GM21360 (cell line): ENCODE results near the gene C3orf33.
"Not testable (repeated sequence)": the region's sequence is repeated elsewhere in the genome, so short reads cannot be mapped to it uniquely, and the experiment has no call there.

Experiments used
- ATAC-seq: cut with Tn5 transposase; IDR thresholded peaks from one replicate; pipeline ENCODE4 v1.9.1; 2021; ENCODE audit warnings: mild to moderate bottlenecking, moderate library complexity; ENCODE audit not compliant: unreplicated experiment

C3orf33 gene

DNA sequence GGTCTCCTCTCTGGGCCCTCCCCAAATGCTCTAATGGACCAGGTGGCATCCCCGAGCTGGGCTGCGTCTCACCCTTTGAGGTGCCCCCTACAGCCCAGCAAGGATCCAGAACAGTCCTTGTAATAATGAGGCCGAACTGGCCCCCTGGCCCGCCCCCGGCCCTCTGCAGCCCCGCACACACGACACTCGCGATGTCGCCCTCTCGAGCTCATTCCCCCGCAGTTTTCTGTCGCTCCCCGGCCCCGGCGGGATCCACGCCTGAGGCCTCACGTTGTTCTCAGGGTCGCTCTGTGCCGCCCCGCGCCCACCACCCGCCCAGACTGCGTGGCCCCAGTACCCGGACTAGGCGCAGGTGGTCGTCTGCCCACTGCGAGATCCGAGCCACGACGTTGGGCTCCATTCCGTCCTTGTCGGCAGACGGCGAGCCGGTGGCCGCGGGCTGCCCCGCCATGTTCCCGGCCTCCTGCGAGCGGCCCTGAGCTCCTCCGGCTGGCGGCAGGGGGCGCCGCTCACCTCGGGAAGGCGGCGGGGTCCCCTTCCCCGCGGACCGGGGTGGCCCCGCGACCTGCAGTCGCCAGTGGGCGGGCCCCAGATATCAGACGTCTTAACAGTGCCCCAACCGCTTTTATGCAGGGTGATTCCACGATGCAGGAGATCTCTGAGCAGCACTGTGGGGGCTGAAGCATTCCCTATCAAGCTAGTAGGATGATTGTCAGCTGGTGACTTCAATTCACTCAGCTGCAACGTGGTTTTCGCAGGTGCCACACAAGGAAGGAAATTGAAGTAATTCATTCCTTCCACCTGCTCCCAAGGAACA lies at the start of gene C3orf33:
TSS of gene C3orf33 (minus strand) at position 477 of the 817 bp plus-strand sequence. CDS start at position 451, 26 bp downstream.
- peak; percentile 96 for ATAC-seq

- peak; percentile 91 for ATAC-seq
These were observed 48.3 kb upstream of the C3orf33 start, which contains the start of gene SLC33A1 for GRCh38 chr3:155854141-155854940. Gene SLC33A1 (minus strand): TSS chr3:155854427. CDS start chr3:155853997, 430 bp downstream.

DNA sequence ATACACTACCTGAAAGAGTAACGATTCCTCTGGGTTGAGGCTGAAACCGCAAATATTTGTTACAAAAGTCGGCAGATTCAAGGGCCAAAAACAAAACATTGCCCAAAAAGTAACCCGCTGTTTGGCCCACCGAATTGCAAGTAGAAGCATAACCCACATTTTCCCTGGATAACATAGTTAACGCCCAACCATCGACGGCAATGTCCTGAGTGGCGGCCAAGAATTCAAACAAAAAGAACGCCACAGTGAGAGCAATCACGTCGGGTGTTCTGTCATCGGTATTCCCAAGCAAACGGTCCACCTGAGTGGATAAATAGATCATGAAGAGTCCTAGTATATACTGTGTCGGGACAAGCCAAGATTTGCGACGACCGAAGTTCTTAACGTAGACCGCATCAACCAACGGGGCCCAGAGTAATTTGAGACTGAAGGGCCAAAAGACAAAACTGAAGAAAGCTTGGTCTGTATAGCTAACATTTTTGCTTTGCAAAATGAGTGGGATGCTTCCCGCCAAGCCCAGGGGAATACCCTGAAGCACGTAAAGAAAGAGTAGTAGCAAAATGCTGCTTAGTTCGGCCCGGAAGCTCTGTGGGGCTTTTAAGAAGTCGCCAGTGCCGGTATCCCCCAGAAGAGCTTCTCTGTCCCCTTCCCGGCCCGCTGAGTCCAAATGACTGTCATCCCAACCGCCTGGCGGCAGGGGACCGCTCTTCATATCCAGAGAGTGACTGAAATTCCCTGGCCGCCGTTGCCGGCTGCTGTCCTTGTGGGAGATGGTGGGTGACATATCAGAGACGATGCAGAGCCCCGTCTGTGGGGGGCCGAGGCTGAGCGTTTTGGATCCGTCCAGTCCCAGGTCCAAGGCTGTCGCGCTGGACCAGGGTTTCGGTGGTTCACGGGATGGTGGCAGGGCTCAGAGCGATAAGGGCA lies 47.4 kb upstream of the C3orf33 start:
- no peak for ATAC-seq

- ATAC-seq: no peak
These were observed 46.3 kb upstream of the C3orf33 start for GRCh38 chr3:155852341-155852740.

GRCh38 chr3:155849404-155849803 lies 43.3 kb upstream of the C3orf33 start:
- ATAC-seq: not testable (repeated sequence)

- no peak for ATAC-seq
These were observed 41.9 kb upstream of the C3orf33 start for GRCh38 chr3:155847993-155848392.

- no peak for ATAC-seq
These were observed 40.0 kb upstream of the C3orf33 start for GRCh38 chr3:155846119-155846518.

DNA sequence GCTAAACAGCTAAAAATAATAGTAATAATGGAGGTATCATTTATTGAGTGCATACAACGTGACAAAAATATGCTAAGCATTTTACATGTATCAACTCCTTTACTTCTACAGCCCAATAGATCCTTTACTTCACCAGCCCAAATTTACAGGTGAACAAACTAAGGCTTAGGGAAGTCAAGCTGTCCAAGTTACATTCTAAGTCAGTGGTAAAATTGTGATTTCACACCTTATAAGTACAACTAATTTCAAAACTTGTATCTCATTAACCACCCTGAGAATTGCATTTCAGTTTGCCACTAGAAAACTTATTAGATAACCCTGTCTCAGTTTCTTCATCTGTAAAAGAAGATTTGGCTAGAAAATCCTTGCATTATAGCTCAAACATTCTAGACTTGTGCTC lies 37.5 kb upstream of the C3orf33 start:
- no peak for ATAC-seq

DNA sequence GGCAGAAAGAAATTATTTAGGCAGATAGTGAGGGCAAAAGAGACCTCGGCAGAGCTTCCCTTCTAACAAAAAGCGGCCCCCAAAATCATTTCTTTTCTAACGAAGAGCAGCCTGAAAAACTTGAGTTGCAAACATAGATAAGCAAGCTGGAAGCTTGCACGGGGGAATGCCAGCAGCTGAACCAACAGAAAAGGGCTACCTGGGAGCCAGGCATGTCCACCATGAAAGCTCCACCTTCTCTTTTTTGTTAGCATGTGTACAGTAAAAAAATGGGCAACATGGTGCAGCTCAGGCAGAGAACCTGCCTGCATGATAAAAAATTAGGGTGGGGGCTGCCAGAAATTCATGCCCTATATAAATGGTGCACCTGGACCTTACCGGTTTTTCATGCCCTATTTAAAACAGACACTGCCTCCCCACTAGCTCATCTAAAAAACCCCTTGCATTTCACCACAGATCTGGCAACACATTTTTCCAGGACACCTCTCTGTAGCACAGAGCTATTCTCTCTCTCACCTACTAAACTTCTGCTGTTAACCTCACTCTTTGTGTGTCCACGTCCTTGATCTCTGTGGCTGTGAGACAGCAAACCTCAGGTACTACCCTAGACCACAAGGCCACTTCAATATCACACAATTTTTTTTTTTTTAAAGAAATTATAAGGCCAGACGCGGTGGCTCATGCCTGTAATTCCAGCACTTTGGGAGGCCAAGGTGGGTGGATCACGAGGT lies 29.4 kb upstream of the C3orf33 start:
- no peak for ATAC-seq

DNA sequence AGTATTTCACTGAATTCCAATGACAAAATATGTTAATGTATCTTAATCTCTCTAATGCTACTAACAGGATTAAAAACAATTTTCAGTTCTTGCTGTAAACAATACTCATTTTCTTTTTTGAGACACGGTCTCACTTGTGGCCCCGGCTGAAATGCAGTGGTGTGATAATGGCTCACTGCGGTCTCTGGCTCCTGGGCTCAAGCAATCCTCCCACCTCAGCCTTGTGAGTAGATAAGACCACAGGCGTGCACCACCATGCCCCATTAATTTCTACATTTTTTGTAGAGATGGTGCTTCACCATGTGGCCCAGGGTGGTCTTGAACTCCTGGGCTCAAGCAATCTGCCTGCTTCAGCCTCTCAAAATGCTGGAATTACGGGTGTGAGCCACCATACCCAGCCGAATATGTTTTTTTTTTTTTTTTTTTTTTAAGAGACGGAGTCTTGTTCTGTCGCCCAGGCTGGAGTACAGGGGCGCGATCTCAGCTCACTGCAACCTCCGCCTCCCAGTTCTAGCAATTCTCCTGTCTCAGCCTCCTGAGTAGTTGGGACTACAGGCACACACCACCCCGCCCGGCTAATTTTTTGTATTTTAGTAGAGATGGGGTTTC lies 22.5 kb upstream of the C3orf33 start:
- not testable (repeated sequence) for ATAC-seq

- ATAC-seq: no peak
These were observed 9.0 kb upstream of the C3orf33 start for GRCh38 chr3:155815030-155815545.

DNA sequence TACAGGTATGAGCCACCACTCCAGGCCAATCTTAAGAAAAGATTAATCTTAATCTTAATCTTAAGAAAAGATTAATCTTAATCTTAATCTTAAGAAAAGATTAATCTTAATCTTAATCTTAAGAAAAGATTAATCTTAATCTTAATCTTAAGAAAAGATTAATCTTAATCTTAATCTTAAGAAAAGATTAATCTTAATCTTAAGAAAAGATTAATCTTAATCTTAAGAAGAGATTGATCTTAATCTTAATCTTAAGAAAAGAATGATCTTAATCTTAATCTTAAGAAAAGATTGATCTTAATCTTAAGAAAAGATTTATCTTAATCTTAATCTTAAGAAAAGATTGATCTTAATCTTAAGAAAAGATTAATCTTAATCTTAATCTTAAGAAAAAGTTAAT lies 7.1 kb upstream of the C3orf33 start:
- not testable (repeated sequence) for ATAC-seq

DNA sequence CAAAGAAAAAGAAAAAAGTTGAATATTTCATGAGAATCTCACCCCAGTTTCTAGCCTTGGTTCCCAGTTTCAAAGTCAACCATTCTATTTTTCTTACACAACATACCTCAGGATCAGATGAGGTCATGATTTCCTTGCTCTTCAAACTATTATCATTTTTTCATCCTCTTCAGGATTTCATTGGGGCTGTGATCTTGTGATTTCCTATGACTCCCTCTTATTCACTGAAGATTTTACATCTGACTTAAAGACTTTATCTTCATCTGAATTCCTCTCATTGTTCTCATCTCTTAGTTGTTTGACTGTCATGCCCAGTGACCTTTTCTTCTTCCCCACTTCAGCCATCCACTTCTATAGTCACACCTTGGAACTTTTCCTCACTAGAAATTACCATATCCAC lies 3.1 kb upstream of the C3orf33 start:
- ATAC-seq: no peak

- ATAC-seq: no peak
These were observed 1.7 kb upstream of the C3orf33 start for GRCh38 chr3:155807823-155808222.

DNA sequence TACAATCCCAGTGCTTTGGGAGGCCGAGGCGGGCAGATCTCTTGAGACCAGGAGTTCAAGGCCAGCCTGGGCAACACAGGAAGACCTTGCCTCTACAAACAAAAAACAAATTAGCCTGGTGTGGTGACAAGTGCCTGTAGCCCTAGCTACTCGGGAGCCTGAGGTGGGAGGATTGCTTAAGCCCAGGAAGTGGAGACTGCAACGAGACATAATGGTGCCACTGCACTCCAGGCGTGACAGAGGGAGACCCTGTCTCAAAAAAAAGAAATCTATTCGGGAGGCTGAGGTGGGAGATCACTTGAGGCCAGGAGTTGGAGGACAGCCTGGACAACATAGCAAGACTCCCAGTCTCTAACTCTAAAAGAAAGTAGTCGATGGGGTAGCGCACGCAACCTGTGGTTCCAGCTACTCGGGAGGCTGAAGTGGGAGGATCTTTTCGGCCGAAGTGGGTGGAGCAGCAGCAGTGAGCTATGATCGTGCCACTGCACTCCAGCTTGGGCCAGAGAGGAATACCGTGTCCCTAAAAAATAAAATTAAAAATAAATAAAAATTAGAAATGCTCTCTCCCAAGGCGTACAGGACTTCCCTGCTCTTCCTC lies 775 bp downstream of the C3orf33 start:
- no peak for ATAC-seq

GRCh38 chr3:155804323-155804722 lies 1.8 kb downstream of the C3orf33 start:
- ATAC-seq: no peak

DNA sequence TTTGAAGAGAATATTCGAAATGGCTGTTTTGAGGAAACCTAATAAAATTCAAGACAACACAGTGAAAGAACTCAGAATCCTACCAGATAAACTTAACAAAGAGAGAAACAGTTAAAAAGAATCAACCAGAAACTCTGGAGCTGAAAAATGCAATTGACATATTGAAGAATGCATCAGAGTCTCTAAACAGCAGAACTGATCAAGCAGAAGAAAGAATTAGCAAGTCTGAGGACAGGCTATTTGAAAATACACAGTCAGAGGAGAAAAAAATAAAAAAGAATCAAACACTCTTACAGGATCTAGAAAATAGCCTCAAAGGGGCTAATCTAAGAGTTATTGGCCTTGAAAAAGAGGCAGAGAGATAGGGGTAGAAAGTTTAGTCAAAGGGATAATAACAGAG lies 13.5 kb downstream of the C3orf33 start:
- ATAC-seq: no peak

DNA sequence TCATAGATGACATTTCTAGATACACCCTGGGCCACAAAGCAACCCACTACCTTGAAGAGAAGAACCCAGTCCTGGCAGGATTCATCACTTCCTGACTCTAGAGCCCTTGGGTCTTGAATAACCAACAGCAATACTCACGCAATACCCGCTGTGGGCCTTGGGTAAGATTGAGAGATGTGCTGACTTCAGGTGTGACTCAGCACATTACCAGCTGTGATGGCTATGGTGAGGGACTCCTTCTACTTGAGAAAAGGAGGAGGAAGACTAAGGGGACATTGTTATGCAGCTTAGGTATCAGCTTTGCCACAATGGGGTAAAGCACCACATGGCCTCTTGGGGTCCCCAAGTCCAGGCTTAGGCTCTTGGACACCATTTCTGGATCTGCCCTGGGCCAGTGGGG lies 14.9 kb downstream of the C3orf33 start:
- ATAC-seq: no peak

DNA sequence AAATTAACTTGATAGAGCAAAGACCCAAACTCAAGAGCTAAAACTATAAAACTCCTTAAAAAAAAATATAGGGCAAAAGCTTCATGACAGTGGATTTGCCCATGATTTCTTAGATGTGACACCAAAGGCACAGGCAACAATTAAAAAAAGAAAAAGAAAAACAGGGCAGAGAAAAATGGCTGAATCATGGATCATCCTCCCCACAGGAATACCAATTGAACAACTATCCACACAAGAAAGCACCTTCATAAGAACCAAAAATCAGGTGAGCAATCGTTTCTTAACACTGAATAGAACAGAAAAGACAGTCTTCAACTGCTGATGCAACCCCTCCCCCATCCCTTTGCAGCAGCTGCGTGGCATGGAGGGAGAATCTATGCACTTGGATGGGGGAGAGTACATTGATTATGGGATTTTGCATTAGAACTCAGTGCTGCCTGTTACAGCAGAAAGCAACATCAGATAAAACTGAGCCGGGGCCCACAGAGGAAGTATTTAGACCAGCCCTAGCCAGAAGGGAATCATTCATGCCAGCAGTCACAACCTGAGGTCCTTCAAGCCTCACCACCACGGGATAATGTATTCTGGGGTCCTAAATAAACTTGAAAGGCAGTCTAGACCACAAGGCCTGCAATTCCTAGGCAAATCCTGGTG lies 15.7 kb downstream of the C3orf33 start:
- no peak for ATAC-seq
